ENCODE data around the gene MITF.

- TF ChIP-seq, protein P1, sequence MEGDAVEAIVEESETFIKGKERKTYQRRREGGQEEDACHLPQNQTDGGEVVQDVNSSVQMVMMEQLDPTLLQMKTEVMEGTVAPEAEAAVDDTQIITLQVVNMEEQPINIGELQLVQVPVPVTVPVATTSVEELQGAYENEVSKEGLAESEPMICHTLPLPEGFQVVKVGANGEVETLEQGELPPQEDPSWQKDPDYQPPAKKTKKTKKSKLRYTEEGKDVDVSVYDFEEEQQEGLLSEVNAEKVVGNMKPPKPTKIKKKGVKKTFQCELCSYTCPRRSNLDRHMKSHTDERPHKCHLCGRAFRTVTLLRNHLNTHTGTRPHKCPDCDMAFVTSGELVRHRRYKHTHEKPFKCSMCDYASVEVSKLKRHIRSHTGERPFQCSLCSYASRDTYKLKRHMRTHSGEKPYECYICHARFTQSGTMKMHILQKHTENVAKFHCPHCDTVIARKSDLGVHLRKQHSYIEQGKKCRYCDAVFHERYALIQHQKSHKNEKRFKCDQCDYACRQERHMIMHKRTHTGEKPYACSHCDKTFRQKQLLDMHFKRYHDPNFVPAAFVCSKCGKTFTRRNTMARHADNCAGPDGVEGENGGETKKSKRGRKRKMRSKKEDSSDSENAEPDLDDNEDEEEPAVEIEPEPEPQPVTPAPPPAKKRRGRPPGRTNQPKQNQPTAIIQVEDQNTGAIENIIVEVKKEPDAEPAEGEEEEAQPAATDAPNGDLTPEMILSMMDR (IDR thresholded peaks at IDR 0.05; ENCODE audit: low read depth, low read length, missing input control), result no peak
- TF ChIP-seq EGR1 (IDR thresholded peaks at IDR 0.05; ENCODE audit: low read depth in 2 of 2) (no peak), RAD21 (IDR thresholded peaks at IDR 0.05) (no peak), REST (IDR thresholded peaks at IDR 0.05) (no peak), GABPA (IDR thresholded peaks at IDR 0.05 in 1 of 2, conservative IDR thresholded peaks at IDR 0.05 in 1 of 2) (no peak), JUND (IDR thresholded peaks at IDR 0.05) (no peak), HNF4A (conservative IDR thresholded peaks at IDR 0.05) (no peak), FOXA1 (IDR thresholded peaks at IDR 0.05) (no peak), SP1 (IDR thresholded peaks at IDR 0.05) (no peak), ZBTB33 (IDR thresholded peaks at IDR 0.05) (no peak), YY1 (IDR thresholded peaks at IDR 0.05) (no peak), RXRA (IDR thresholded peaks at IDR 0.05) (no peak)
- TF ChIP-seq, protein P2, sequence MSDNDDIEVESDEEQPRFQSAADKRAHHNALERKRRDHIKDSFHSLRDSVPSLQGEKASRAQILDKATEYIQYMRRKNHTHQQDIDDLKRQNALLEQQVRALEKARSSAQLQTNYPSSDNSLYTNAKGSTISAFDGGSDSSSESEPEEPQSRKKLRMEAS (IDR thresholded peaks at IDR 0.05), result no peak
- TF ChIP-seq, protein P3, sequence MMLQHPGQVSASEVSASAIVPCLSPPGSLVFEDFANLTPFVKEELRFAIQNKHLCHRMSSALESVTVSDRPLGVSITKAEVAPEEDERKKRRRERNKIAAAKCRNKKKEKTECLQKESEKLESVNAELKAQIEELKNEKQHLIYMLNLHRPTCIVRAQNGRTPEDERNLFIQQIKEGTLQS (IDR thresholded peaks at IDR 0.05), result no peak
Measured at GRCh38 chr3:69747511-69748258, 8.4 kb downstream of the MITF start.
